NCI-H2196 (cell line): Measurements from ENCODE around the gene MLC1.

Experiments
- DNase-seq: peaks from one replicate; lab custom pipeline; 2025; ENCODE audit not compliant: unreplicated experiment; lab: John Stamatoyannopoulos, UW

Gene MLC1

GRCh38 chr22:50058906-50059880 is 26.0 kb downstream of the MLC1 start:
- DNase-seq = no peak

GRCh38 chr22:50058061-50058905 is 26.9 kb downstream of the MLC1 start, which contains the start of gene TTLL8:
TSS of gene TTLL8 (minus strand) at chr22:50058298.
- no peak for DNase-seq

- DNase-seq = no peak
Observed at GRCh38 chr22:50057278-50058060, 27.8 kb downstream of the MLC1 start.

DNA sequence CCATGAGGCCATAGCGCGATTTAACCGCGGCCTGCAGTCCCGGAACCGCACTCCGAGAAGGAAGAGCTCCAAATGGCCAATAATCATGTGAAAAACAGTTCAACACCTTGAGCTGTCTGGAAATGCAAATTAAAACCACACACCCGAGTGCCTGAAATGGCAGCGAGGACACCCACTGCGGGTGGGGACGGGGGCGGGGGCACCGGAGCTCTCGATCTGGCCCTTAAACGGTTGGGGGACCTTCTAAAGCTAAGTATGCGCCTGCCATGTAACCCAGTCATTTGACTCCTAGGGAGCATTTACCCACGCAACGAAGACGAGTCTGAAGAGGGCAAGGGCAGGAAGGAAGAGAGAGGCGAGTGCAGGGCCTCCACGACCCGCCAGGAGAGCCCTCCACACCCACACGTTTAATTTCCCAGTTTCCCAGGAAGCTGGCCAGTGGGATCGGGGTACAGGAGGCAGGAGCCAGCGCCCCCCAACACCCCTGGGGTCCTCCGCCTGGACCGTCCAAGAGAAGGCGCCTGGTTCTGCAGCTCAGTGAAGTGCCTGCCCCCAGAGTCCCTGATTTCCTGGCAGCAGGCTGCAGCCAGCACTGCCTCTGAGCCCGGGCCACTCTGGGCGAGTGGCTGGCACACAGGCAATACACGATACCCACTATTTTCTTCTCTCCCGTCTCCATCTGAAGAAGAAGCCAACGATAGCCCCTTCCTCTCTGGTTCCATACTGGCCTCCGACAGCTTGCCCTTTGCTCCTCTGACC is 28.8 kb downstream of the MLC1 start:
- no peak for DNase-seq

GRCh38 chr22:50053861-50054260 is 31.4 kb downstream of the MLC1 start:
- DNase-seq = no peak

DNA sequence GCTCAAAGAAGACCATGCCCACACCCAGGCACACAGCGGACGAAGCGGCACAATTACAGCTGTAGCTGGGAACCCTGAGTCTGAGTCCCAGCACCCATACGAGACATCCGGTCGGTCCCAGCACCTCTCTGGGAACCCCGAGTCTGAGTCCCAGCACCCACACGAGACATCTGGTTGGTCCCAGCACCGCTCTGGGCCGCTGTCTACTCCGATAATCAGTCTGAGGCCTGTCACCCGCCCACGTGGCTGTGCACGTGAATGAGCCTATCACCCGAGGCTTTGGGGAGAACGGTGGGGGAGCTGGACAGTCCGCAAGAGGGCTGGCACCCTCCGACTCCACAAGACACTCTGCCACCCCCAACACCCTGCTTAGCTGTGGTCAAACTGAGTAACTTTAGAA is 33.3 kb downstream of the MLC1 start:
- DNase-seq = no peak

DNA sequence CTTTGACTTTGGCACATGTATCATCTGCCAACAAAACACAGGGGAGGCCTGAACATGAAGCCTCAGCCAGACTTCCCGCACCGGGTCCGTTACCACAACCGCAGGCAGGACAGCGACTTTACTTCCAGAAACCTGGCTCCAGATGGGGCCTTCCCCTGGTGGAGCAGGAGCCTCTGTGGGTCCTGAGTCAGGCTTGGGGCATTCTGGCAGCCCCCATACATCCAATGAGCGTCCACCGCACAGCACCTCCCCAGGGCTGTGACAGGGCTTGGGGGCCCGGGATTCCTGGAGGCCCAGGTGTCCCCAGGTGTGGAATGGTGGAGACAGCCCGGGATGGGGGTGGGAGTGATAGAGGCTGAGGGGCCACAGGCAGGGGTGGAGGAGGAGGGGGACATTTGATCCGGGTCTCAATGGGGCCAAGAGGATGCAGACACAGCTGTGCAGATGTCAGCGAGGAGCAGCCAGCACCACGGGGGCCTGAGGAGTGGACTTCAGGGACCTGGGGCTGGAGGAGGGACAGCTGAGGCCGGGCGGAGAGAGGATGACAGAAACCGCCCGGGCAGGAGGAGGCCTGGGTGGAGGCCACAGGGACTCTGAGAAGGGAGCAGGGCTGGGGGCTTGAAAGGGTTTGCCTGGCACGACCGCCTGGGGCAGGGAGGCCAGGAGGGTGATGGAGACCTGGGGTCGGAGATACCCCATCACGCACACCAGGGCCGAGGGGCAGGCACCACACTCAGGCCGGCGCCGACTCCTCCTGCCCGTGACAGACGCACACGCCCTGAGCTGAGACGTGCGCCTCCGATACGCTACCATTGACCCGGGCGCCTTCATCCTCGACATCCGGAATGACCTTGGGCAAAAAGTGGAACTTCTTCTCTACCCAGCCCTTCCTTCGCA is 35.7 kb downstream of the MLC1 start:
- no peak for DNase-seq

DNA sequence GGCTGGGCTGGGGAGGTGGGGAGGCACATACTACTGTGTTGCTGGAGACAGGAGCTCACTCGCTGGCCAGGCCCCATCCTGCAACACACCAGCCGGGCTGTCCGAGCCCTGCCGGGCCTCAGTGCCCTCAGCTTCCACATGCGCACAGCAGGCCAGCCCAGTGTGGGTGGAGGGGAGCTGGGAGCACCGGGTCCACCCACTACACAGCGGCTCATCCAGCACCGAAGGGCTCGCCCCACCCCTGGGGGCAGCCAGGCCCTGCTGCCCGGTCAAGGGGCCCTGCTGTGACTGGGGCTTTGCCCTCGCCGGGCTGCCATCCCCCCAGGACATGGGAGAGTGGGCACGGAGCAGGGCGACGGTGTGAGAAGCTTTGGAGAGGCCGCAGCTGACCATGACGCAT is 36.4 kb downstream of the MLC1 start:
- DNase-seq = no peak

GRCh38 chr22:50048061-50048765 is 37.0 kb downstream of the MLC1 start:
- DNase-seq = no peak

- no peak for DNase-seq
Observed at GRCh38 chr22:50047346-50047745, 37.9 kb downstream of the MLC1 start.

DNA sequence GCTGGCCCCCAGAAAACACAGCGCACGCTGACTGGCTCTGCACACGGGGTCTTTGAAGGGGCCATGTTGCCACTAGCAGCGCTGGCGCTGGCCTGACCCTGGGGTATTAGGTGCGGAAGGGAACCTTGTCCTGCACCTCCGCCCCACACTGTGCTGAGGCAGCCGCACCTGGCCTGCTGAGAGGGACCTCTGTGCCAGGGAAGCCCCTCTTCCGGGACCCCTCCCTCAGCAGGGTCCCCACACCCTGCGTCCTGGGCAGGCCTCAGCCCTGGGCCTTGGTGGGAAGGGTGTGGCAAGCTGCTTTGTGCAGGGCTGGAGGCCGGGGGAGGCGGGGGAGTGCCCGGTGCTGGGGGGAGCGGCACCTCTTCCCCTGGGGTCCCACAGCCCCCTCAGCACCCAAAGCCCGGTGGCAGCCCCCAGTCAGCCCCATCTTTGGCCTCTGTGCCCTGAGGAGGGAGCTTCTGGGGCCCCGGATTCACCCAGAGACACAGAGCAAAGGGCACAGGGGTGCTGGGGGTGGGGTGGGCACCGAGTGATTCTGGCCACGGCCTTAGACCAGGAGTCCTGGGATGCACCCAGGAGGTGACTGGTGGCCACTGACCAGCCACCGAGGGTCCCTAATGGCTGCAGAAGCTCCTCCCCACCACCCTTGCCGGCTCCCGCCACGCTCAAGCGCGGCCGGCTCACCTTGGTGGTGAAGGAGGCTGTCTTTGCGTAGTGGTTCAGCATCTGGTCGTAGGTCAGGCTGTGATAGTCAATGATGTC is 38.6 kb downstream of the MLC1 start:
- no peak for DNase-seq

GRCh38 chr22:50046019-50046415 is 39.2 kb downstream of the MLC1 start:
- DNase-seq = no peak

DNA sequence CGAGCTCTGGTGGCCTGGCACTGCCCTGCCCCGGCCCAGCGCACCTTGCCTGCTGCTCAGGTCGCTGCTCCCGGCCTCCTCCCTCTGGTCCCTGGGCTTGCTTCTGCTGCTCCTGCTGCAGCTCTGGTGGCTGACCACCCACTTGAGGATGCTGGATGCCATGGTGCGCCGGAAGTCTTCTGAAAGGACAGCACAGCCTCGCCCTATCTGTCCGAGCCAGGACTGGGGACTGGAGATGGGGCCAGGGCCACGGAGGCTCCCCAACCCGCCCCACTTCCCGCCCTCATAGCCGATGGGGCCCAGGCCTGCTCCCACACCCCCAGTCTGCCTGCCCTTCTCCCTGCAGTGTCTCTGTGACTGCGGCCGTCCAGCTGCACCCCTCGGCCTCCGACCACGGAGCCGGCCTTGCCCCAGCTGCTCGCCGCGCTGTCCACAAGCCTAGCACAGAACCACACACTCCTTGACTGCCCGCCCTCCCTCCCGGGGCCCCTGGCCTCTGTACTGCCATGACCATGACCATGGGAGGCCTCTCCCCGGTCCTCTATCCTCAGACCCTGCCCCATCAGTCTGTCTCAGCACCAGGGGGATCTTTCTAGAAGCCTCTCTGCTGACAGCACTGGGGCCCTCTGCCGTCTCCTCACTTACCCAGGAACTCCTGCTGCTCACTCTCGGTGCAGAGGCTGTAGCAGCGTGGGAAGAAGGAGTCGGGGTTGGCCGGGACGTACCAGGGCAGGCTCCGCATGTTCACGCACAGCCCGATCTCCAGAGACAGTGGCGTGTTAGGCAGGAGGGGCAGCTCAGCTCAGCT is 39.8 kb downstream of the MLC1 start:
- DNase-seq = no peak

GRCh38 chr22:50044485-50045118 is 40.6 kb downstream of the MLC1 start:
- DNase-seq = no peak

DNA sequence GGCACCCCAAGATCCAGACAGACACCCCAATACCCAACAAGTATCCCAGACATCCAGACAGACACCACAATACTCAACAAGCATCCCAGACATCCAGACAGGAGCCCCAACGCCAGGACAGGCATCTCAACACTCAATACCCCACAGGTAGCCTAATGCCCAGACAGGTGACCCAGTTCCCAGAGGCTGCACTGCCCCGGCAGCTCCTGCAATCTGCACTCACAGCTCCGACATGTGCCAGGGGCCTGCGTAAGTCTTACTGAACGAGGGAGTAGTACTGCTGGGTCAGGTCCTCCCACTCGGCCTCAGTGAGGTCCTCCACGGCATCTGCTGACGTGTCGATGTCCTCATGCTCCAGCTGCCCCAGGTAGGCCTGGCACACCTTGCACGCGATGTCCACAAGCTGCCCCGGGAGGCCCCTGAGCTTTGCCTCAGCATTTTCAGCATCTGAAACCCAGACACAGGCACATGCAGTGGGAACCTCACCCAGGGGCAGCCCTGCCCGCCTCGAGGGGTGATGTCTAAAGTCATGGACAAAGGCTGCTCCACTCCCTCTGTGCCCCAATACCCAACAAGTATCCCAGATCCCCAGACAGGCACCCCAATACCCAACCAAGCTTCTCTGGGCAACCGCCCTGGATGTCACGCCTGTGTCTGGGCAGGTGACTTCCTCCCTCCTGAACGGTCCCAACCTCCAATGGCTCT is 43.7 kb downstream of the MLC1 start:
- DNase-seq = no peak

GRCh38 chr22:50040717-50041116 is 44.5 kb downstream of the MLC1 start:
- DNase-seq = no peak
